ENCODE measurements around the gene RRP9.
"Not testable (repeated sequence)": the region's sequence is repeated elsewhere in the genome, so short reads cannot be mapped to it uniquely, and the experiment has no call there.

RRP9 gene

DNA sequence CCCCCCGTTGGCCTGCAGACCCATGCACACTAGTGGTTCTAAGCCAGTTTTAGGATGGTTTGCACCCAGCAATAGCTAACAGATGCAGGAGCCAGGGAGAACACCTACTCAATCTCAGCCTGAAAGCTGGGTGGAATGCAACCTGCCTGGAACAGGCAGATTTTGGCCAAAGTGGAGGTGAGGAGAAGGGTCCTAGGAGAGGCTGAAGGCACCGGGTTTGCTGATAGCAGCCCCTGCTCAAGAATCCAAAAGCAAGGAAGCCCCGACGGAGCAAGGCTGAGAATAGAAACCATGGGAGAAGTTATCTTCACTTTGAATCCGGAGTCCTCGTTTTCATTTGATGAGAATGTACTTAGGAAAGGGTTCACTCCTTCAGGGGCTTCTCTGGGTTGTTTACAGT, 9.9 kb downstream of the RRP9 start:
- no peak overlapping the region for H3K9ac ChIP-seq (ENCODE audit: low read depth in 1 of 2, low read length in 2 of 2)
- no peaks in the 10 kb centered on the region for H3K27me3 ChIP-seq (ENCODE audit: control insufficient read depth in 2 of 2, insufficient read depth in 2 of 2, low read length in 2 of 2)
- peaks cover 32 to 38% of the 10 kb centered on the region in 2 donors for H3K36me3 ChIP-seq (ENCODE audit: control insufficient read depth in 2 of 2, insufficient read depth in 2 of 2, low read length in 2 of 2)
- no peaks in the 10 kb centered on the region for H3K4me1 ChIP-seq (ENCODE audit: control insufficient read depth in 2 of 2, insufficient read depth in 2 of 2, low read length in 2 of 2)
- H3K9me3 ChIP-seq (ENCODE audit: control insufficient read depth in 2 of 2, low read length in 2 of 2), result no peaks in the 10 kb centered on the region
- no peak overlapping the region for H3K27ac ChIP-seq (ENCODE audit: low read depth in 2 of 2, low read length in 2 of 2)
- H3K4me3 ChIP-seq (ENCODE audit: low read length in 2 of 2), result no peak overlapping the region

DNA sequence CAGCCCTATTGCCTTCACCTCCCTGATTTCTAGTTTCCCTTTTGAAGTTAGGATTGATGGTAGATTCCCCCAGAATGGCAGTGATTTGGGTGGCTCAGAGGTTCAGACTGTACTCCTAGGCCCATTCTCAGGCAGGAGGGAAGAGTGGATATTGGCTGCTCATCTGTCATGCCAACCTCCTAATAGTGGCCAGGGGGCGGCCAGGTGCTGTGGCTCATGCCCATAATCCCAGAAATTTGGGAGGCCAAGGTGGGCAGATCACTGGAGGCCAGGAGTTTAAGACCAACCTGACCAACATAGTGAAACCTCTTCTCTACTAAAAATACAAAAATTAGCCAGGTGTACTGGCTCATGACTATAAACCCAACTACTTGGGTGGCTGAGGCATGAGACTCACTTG, 11.3 kb downstream of the RRP9 start:
- Histone ChIP-seq H3K27ac (ENCODE audit: low read depth in 2 of 2, low read length in 2 of 2) (no peak overlapping the region), H3K36me3 (ENCODE audit: control insufficient read depth in 2 of 2, insufficient read depth in 2 of 2, low read length in 2 of 2) (peaks cover 21 to 28% of the 10 kb centered on the region in 2 donors), H3K9ac (ENCODE audit: low read depth in 1 of 2, low read length in 2 of 2) (no peak overlapping the region), H3K9me3 (ENCODE audit: control insufficient read depth in 2 of 2, low read length in 2 of 2) (no peaks in the 10 kb centered on the region), H3K4me1 (ENCODE audit: control insufficient read depth in 2 of 2, insufficient read depth in 2 of 2, low read length in 2 of 2) (no peaks in the 10 kb centered on the region), H3K4me3 (ENCODE audit: low read length in 2 of 2) (no peak overlapping the region), H3K27me3 (ENCODE audit: control insufficient read depth in 2 of 2, insufficient read depth in 2 of 2, low read length in 2 of 2) (no peaks in the 10 kb centered on the region)

DNA sequence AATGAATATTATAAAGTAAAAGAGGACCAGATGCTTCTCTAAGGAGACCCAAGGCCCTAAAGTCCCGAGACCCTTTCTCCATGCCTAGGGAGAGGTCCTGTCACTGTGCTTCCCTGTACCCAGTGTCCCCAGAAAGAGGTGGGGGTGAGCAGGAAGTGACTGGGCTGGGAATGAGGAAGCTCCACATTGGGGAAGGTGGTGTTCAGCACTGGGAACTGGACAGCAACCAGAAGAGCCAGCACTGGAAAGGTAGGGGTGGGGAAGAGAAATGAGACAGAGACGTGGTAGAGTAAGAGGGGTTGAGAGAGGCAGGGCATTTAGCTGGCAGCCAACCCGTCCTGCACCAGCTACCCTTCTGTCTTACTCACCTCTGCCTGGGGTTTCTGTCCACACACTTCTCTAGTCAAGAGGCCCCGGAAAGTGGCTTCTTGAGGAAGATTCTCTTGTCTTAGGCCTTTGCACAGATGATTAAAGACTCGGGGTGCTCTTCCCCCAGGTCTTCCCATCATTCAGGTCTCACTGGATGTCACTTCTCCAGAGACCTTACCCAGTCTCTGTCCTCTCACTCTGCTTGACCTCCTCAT, 12.2 kb downstream of the RRP9 start:
- Histone ChIP-seq H3K27ac (ENCODE audit: low read depth in 2 of 2, low read length in 2 of 2) (no peak overlapping the region), H3K9ac (ENCODE audit: low read depth in 1 of 2, low read length in 2 of 2) (no peak overlapping the region), H3K36me3 (ENCODE audit: control insufficient read depth in 2 of 2, insufficient read depth in 2 of 2, low read length in 2 of 2) (peaks cover 15 to 19% of the 10 kb centered on the region in 2 donors), H3K4me3 (ENCODE audit: low read length in 2 of 2) (no peak overlapping the region), H3K9me3 (ENCODE audit: control insufficient read depth in 2 of 2, low read length in 2 of 2) (no peaks in the 10 kb centered on the region), H3K4me1 (ENCODE audit: control insufficient read depth in 2 of 2, insufficient read depth in 2 of 2, low read length in 2 of 2) (no peaks in the 10 kb centered on the region), H3K27me3 (ENCODE audit: control insufficient read depth in 2 of 2, insufficient read depth in 2 of 2, low read length in 2 of 2) (no peaks in the 10 kb centered on the region)

DNA sequence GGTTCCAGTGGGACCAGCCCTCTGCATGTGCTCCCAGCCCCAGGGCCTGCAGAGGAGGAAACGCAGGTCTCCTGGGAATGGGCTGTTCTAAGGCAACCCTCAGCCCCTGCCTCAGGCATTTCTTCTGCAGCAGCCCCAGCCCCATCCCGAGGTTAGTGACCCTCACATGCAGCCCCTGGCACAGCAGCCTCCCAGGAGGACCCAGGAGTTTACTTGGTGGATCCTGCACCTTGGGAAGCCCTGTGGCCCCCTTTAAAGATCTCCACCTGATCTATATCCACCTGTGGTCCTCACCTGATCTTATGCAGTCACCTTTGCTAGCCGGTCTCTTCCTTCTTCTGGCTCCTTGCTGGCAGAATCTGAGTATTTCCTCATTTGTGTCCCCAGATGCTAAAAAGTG, 12.7 kb downstream of the RRP9 start:
- not testable (repeated sequence) for H3K9me3 ChIP-seq (ENCODE audit: control insufficient read depth in 2 of 2, low read length in 2 of 2); H3K27ac ChIP-seq (ENCODE audit: low read depth in 2 of 2, low read length in 2 of 2)

DNA sequence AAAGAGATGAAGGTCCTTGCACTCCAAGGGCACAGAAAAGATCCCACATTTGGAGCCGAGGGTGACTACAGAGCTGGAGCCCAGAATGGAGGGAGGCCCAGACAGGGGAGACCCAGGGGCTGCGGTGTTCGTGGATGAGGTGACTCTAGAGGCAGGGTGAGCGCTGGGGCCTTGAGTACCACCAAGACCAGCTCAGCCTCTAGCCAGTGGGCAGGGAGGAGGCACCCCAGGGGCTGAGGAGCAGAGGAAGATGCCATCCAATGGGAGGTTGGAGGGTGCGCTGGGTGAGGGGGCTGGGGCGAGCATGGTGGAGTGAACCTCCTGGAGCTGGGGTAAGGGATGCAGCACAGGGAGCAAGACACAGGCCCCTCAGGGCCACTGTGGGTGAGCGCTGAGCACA, 13.3 kb downstream of the RRP9 start:
- H3K4me3 ChIP-seq (ENCODE audit: low read length in 2 of 2), result no peak overlapping the region
- H3K36me3 ChIP-seq (ENCODE audit: control insufficient read depth in 2 of 2, insufficient read depth in 2 of 2, low read length in 2 of 2), result peaks cover 7 to 9% of the 10 kb centered on the region in 2 donors
- no peaks in the 10 kb centered on the region for H3K27me3 ChIP-seq (ENCODE audit: control insufficient read depth in 2 of 2, insufficient read depth in 2 of 2, low read length in 2 of 2)
- H3K4me1 ChIP-seq (ENCODE audit: control insufficient read depth in 2 of 2, insufficient read depth in 2 of 2, low read length in 2 of 2), result no peaks in the 10 kb centered on the region
- no peaks in the 10 kb centered on the region for H3K9me3 ChIP-seq (ENCODE audit: control insufficient read depth in 2 of 2, low read length in 2 of 2)
- no peak overlapping the region for H3K27ac ChIP-seq (ENCODE audit: low read depth in 2 of 2, low read length in 2 of 2)
- H3K9ac ChIP-seq (ENCODE audit: low read depth in 1 of 2, low read length in 2 of 2), result no peak overlapping the region

More for the DNA sequence above, 12.7 kb downstream of the RRP9 start:
- H3K36me3 ChIP-seq (ENCODE audit: control insufficient read depth in 2 of 2, insufficient read depth in 2 of 2, low read length in 2 of 2), result peaks cover 11 to 14% of the 10 kb centered on the region in 2 donors
- not testable (repeated sequence) for H3K27me3 ChIP-seq (ENCODE audit: control insufficient read depth in 2 of 2, insufficient read depth in 2 of 2, low read length in 2 of 2); H3K4me3 ChIP-seq (ENCODE audit: low read length in 2 of 2); H3K9ac ChIP-seq (ENCODE audit: low read depth in 1 of 2, low read length in 2 of 2); H3K4me1 ChIP-seq (ENCODE audit: control insufficient read depth in 2 of 2, insufficient read depth in 2 of 2, low read length in 2 of 2)

DNA sequence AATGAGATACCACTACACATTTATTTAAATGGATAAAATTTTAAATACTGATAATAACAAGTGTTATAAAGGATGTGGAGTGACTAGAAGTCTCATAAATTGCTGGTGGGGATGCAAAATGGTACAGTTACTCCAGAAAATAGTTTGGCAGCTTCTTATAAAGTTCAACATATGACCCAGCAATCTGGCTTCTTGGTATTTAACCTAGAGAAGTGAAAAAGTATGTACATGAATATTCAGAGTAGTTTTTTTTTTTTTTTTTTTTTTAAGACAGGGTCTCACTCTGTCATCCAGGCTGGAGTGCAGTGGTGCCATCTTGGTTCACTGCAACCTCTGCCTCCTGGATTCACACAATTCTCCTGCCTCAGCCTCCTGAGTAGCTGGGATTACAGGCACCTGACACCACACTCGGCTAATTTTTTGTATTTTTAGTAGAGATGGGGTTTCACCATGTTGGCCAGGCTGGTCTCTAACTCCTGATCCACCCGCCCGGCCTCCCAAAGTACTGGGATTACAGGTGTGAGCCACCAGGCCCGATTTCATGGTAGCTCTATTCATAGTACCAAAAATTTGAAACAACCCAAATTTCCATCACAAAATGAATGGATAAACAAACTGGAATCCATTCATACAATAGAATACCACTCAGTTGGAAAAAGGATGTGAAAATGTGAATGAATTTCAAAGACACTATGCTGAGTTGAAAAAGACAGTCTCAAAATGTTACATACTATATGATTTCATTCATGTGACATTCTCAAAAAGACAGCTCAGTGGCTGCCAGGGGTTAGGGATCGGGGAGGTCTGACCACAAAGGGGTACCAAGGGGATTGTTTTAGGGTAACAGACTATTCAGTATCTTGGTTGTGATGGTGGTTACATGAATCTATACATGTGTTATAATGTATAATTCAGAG, 14.4 kb downstream of the RRP9 start:
- Histone ChIP-seq H3K9me3 (ENCODE audit: control insufficient read depth in 2 of 2, low read length in 2 of 2) (no peaks in the 10 kb centered on the region), H3K36me3 (ENCODE audit: control insufficient read depth in 2 of 2, insufficient read depth in 2 of 2, low read length in 2 of 2) (no peaks in the 10 kb centered on the region), H3K27ac (ENCODE audit: low read depth in 2 of 2, low read length in 2 of 2) (no peak overlapping the region), H3K4me3 (ENCODE audit: low read length in 2 of 2) (no peak overlapping the region), H3K9ac (ENCODE audit: low read depth in 1 of 2, low read length in 2 of 2) (no peak overlapping the region), H3K4me1 (ENCODE audit: control insufficient read depth in 2 of 2, insufficient read depth in 2 of 2, low read length in 2 of 2) (no peaks in the 10 kb centered on the region), H3K27me3 (ENCODE audit: control insufficient read depth in 2 of 2, insufficient read depth in 2 of 2, low read length in 2 of 2) (no peaks in the 10 kb centered on the region)

DNA sequence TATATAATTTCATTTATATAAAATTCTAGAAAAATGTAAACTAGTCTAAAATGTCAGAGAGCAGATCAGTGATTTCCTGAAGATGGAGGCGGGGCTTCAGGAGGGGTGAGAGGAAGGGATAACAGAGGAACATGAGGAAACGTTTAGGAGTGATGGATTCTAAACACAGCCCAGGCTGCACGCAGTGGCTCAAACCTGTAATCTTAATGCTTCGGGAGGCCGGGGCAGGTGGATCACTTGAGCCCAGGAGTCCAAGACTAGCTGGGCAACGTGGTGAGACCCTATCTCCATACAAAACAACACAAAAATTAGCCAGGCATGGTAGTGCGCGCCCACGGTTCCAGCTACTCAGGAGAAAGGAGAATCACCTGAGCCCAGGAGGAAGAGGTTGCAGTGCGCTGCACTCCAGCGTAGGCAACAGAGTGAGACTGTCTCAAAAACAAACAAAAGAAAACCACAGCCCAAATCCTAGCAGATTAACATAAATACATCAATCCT, 20.6 kb downstream of the RRP9 start:
- Histone ChIP-seq H3K4me1 (ENCODE audit: control insufficient read depth in 2 of 2, insufficient read depth in 2 of 2, low read length in 2 of 2) (no peaks in the 10 kb centered on the region), H3K27me3 (ENCODE audit: control insufficient read depth in 2 of 2, insufficient read depth in 2 of 2, low read length in 2 of 2) (no peaks in the 10 kb centered on the region), H3K27ac (ENCODE audit: low read depth in 2 of 2, low read length in 2 of 2) (no peak overlapping the region), H3K9me3 (ENCODE audit: control insufficient read depth in 2 of 2, low read length in 2 of 2) (no peaks in the 10 kb centered on the region), H3K36me3 (ENCODE audit: control insufficient read depth in 2 of 2, insufficient read depth in 2 of 2, low read length in 2 of 2) (no peaks in the 10 kb centered on the region), H3K9ac (ENCODE audit: low read depth in 1 of 2, low read length in 2 of 2) (no peak overlapping the region), H3K4me3 (ENCODE audit: low read length in 2 of 2) (no peak overlapping the region)

DNA sequence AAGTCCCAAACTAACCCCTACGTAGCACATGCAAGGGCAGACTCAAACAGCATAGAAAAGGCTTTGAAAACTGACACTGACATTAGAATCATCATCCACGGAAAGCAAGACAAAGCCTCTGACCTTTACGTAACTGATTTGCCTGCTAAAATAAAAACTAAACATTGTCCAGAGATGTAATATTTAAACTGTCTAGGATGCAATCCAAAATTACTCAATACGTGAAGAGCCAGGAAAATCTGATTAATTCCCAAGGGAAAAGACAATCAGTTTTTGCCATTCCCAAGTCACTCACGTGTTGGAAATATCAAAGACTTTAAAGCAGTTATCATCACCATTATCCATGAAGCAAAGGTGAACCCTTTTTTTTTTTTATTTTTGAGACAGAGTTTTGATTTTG, 25.3 kb downstream of the RRP9 start:
- H3K4me1 ChIP-seq (ENCODE audit: control insufficient read depth in 2 of 2, insufficient read depth in 2 of 2, low read length in 2 of 2), result no peaks in the 10 kb centered on the region
- no peak overlapping the region for H3K27ac ChIP-seq (ENCODE audit: low read depth in 2 of 2, low read length in 2 of 2)
- no peaks in the 10 kb centered on the region for H3K9me3 ChIP-seq (ENCODE audit: control insufficient read depth in 2 of 2, low read length in 2 of 2)
- no peak overlapping the region for H3K9ac ChIP-seq (ENCODE audit: low read depth in 1 of 2, low read length in 2 of 2)
- no peaks in the 10 kb centered on the region for H3K36me3 ChIP-seq (ENCODE audit: control insufficient read depth in 2 of 2, insufficient read depth in 2 of 2, low read length in 2 of 2)
- H3K27me3 ChIP-seq (ENCODE audit: control insufficient read depth in 2 of 2, insufficient read depth in 2 of 2, low read length in 2 of 2), result no peaks in the 10 kb centered on the region
- no peak overlapping the region for H3K4me3 ChIP-seq (ENCODE audit: low read length in 2 of 2)

DNA sequence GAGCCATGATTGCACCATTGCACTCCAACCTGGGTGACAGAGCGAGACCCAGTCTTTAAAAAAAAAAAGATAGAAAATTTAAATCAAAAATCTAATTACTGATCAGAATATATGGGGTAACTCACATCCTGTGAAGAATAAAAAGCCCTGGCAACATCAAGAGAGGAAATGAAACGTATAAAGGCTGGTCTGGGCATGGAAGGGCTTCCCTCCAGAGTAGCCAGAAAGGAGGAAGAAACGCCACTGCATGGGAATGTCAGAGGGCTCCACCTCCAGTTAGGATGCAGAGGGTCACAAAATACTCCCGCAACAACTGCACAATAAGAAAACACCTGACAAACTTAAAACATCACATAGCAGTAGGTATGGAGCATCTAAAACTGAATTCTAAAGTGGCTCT, 33.7 kb downstream of the RRP9 start:
- Histone ChIP-seq H3K4me1 (ENCODE audit: control insufficient read depth in 2 of 2, insufficient read depth in 2 of 2, low read length in 2 of 2) (no peaks in the 10 kb centered on the region), H3K4me3 (ENCODE audit: low read length in 2 of 2) (no peak overlapping the region), H3K27ac (ENCODE audit: low read depth in 2 of 2, low read length in 2 of 2) (no peak overlapping the region), H3K9ac (ENCODE audit: low read depth in 1 of 2, low read length in 2 of 2) (no peak overlapping the region), H3K9me3 (ENCODE audit: control insufficient read depth in 2 of 2, low read length in 2 of 2) (no peaks in the 10 kb centered on the region), H3K36me3 (ENCODE audit: control insufficient read depth in 2 of 2, insufficient read depth in 2 of 2, low read length in 2 of 2) (no peaks in the 10 kb centered on the region), H3K27me3 (ENCODE audit: control insufficient read depth in 2 of 2, insufficient read depth in 2 of 2, low read length in 2 of 2) (no peaks in the 10 kb centered on the region)

DNA sequence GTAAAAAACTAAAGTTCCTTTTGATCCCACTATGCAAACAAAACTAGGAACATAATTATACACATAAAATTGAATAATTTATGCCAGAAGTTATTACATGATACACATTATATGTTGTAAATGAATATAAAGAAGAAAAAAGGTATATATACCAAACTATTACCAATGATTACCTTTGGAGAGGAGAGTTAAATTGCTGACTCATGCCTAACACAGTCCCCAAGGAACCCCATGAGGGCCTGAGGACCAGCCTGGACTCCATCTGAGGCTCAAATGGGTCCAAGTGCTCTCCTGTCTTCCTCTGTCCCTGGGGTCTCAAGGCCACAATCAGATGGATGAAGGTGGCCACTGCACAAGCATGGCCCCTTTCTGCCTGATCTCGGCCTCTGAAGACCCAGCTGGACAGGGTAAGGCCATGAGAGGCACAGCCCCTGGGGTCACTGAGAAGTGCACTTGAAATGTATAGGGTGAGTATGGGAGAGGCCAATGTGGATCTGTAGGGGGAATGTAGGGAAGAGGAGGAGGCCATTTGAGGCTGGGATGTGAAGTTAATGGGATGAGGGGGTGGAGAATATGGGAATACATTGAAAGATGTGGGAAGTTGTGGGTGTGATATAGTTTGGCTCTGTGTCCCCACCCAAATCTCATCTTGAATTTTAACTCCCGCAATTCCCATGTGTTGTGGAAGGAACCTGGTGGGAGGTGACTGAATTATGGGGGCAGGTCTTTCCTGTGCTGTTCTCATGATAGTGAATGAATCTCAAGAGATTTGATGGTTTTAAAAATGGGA, 37.5 kb downstream of the RRP9 start:
- Histone ChIP-seq H3K36me3 (ENCODE audit: control insufficient read depth in 2 of 2, insufficient read depth in 2 of 2, low read length in 2 of 2) (no peaks in the 10 kb centered on the region), H3K9me3 (ENCODE audit: control insufficient read depth in 2 of 2, low read length in 2 of 2) (no peaks in the 10 kb centered on the region), H3K27me3 (ENCODE audit: control insufficient read depth in 2 of 2, insufficient read depth in 2 of 2, low read length in 2 of 2) (peaks cover 0 to 2% of the 10 kb centered on the region in 2 donors), H3K4me1 (ENCODE audit: control insufficient read depth in 2 of 2, insufficient read depth in 2 of 2, low read length in 2 of 2) (peaks cover 0 to 3% of the 10 kb centered on the region in 2 donors), H3K9ac (ENCODE audit: low read depth in 1 of 2, low read length in 2 of 2) (no peak overlapping the region), H3K4me3 (ENCODE audit: low read length in 2 of 2) (no peak overlapping the region), H3K27ac (ENCODE audit: low read depth in 2 of 2, low read length in 2 of 2) (no peak overlapping the region)
